NT2/D1 (cell line): Measurements from ENCODE around the gene HRH2.

Source experiments
- SUZ12 ChIP-seq: IDR thresholded peaks from 2 replicates; pipeline ENCODE4 v1.6.1; 2011; ENCODE audit not compliant: insufficient read length, insufficient read depth; ENCODE audit errors: extremely low read depth
- YY1 ChIP-seq: IDR thresholded peaks from 2 replicates; pipeline ENCODE4 v1.6.1; 2011; ENCODE audit not compliant: insufficient read length, insufficient read depth
- ZNF274 ChIP-seq: IDR thresholded peaks from 2 replicates; pipeline ENCODE4 v1.6.1; 2011; ENCODE audit warnings: mild to moderate bottlenecking, low read depth, low read length

DNA sequence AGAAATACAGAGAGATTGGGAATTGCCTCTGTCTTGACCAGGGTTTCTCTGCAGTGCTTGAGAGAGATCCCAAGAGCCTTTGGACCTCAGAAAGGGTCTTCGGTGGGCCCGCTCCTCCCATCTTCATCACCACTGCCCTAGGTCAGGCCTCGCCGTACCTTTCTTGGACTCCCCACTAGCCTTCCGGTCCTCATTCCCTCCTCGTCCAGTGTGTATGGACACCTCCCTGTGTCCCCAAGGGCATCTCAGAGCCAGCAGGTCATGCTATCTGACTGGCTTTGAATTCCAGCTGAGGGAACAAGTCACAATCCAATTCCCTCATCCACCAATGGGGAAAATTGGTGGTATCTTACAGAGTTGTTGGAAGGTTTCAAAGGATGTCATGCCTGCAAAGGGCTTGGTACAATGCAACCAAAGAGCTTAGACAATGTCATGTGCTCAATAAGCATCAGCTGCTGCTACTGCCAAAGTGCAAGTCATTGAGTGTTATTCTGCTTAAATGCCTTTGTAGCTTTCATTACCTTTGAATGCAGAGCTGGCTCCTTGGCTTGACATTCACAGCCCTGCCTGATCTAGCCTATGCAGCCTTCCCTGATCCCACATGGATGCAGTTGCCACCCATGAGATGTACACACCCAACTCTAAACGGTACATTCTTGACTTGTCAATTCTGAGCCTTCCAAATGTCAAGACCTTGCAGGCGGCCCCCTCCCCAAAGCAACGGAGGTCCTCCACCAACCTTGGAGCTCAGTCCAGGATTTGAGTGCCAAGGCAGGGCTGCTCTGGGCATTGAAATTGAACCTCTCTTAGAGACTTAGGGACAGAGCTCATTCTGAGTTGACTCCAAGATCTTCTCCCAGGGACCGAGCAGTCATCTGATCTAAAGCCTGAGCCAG, 58.0 kb downstream of the HRH2 start:
- TF ChIP-seq ZNF274, result no peak
- TF ChIP-seq YY1, result no peak
- TF ChIP-seq SUZ12, result no peak
